ENCODE data around the gene ICAM4.

DNA sequence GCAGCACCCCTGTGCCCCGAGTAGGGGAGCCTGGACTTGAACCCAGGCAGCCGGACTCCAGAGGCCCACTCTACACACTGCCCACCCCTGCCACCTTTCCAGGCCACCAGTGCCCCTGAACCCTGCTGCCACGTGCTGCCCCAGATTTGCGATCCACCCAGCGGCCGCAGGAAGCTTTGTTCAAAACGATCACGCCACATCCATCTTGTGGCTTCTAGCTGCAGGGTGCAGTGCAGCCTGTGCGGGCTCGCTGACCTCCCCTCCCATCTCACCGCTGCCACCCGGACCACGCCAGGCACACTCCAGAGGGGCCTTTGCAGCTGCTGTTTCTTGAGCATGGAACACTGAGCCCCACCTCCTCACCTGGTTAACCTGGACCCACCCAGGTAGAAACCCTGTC, 42.8 kb downstream of the ICAM4 start:
- no peak for TF ChIP-seq EZH2 (IDR thresholded peaks at IDR 0.05; ENCODE audit: insufficient read depth, poor library complexity, severe bottlenecking)
- no peak for TF ChIP-seq EZH2phosphoT487 (IDR thresholded peaks at IDR 0.05; ENCODE audit: insufficient read depth, low read depth)
